OCI-LY3 (cell line): ENCODE measurements around the gene ADAM10.

Source experiments
- EZH2phosphoT487 ChIP-seq: fragments of 200-600 bp; shearing (Covaris generic); IDR thresholded peaks from 2 replicates; pipeline ENCODE4 v1.6.1; 2018; ENCODE audit warnings: antibody characterized with exemption, mixed run types, low read depth
- TF ChIP-seq, protein P1 (sequence below): fragments of 200-600, 300-600 bp; sonication (generic); IDR thresholded peaks from 2 replicates; pipeline ENCODE4 v1.5.1; 2014; ENCODE audit warnings: antibody characterized with exemption, low read length, low read depth

DNA sequence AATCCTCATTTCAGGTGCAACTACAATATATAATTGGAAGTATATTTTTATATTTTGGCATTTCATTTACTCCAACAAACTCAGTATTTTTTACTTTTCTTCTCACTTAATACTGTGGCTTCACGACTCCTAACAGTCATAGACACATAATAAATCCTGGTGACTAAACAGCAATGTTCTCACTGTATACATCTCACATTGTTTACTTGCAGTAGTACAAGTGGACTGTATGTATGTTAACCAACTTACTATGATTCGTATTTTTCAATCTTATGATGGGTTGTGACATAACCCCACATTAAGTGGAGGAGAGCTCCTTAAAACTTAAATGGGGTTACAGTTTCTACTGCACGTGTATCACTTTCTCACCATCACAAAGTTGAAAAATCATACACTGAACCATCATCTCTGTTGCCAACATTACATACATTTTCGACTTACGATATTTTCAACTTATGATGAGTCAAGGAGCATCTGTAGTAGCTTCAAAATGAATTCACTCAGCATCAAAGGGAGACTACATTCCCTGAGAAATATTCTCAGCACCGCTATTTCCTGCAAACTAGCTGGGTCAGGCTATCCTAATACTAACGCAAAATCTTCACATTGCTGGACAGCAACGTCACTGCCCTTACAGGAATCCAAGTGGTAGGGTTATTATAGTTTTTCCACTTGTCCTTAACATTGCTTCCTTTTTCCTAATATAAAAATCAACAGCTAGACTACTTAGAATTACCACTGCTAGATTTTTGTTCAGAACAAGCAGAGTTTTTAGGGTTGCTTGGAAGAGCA, 7.3 kb downstream of the ADAM10 start:
- TF ChIP-seq, protein P1, sequence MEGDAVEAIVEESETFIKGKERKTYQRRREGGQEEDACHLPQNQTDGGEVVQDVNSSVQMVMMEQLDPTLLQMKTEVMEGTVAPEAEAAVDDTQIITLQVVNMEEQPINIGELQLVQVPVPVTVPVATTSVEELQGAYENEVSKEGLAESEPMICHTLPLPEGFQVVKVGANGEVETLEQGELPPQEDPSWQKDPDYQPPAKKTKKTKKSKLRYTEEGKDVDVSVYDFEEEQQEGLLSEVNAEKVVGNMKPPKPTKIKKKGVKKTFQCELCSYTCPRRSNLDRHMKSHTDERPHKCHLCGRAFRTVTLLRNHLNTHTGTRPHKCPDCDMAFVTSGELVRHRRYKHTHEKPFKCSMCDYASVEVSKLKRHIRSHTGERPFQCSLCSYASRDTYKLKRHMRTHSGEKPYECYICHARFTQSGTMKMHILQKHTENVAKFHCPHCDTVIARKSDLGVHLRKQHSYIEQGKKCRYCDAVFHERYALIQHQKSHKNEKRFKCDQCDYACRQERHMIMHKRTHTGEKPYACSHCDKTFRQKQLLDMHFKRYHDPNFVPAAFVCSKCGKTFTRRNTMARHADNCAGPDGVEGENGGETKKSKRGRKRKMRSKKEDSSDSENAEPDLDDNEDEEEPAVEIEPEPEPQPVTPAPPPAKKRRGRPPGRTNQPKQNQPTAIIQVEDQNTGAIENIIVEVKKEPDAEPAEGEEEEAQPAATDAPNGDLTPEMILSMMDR = no peak
- TF ChIP-seq EZH2phosphoT487 = no peak
